Uterus (tissue), 2 donors: Measurements from ENCODE around the gene PIGN.

Experiments
- CTCF ChIP-seq, 4 experiments: fragments of 200-600 bp in 2 of 4; fragments of 450-650 bp in 2 of 4; sonication (generic) in 2 of 4; IDR thresholded peaks; one replicate each; pipeline ENCODE4 v1.5.1; 2016 to 2019; ENCODE audit warnings: antibody characterized with exemption in 4 of 4, mild to moderate bottlenecking in 2 of 4, moderate library complexity in 1 of 4
- POLR2A ChIP-seq, 2 donors: fragments of 450-650 bp; IDR thresholded peaks; one replicate each; pipeline ENCODE4 v1.6.1; 2016; ENCODE audit warnings: antibody characterized with exemption in 2 of 2, mild to moderate bottlenecking in 1 of 2, moderate library complexity in 1 of 2

GRCh38 chr18:62144338-62144737 is 42.5 kb downstream of the PIGN start:
- TF ChIP-seq CTCF (IDR thresholded peaks at IDR 0.05) (no peak), POLR2A (IDR thresholded peaks at IDR 0.05) (no peak)
